Measurements from ENCODE around the gene ACIN1. TPM values are rescaled to one million over a fixed set of nuclear protein-coding genes. Genes with fewer than 3 reads are reported as not detected.
"Not testable (repeated sequence)": the region's sequence is repeated elsewhere in the genome, so short reads cannot be mapped to it uniquely, and the experiment has no call there.

ACIN1 gene
- total RNA-seq, 1 experiment from 2014 or later = 181 TPM

DNA sequence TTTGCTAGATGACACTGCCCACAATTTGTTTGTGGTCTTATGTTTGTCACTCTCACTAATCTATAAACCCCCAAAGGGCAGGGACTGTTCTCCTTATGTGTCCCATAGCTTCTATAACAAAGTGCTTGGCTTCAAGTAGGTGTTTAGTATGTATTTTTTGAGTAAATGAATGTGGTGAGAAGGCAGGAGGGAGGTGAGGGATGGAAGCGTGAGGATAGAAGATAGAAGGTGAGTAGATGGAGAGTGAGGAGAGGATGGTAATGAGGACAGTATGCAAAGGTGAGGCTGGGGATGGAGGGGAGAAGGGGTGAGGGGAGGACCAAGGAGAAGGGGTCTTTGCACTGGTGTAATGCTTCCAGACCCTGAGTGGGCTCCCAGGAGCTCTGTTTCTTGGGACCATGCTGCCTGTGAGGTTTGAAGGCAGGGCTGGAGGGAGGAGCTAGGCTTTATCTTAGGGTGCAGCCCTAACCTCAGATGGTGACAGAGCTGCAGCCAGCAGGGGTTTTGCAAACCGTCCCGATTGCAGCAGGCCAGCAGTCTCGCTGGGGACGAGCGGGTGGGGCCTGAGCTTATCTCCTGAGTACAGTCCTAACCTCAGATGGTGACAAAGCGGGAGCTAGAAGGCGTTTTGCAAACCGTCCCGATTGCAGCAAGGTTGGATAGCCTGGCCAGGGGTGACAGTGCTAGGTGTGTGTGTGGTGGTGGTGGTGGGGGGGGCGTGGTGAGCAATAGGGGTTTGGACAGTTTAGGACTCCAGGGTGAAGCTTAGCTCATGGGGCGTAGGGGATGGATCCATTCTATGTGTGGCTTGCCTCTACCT is 17.6 kb upstream of the ACIN1 start:
- no peak for DNase-seq
- no peak overlapping the region for H3K4me3 Mint-ChIP-seq (ENCODE audit: low read depth, unreplicated experiment)

DNA sequence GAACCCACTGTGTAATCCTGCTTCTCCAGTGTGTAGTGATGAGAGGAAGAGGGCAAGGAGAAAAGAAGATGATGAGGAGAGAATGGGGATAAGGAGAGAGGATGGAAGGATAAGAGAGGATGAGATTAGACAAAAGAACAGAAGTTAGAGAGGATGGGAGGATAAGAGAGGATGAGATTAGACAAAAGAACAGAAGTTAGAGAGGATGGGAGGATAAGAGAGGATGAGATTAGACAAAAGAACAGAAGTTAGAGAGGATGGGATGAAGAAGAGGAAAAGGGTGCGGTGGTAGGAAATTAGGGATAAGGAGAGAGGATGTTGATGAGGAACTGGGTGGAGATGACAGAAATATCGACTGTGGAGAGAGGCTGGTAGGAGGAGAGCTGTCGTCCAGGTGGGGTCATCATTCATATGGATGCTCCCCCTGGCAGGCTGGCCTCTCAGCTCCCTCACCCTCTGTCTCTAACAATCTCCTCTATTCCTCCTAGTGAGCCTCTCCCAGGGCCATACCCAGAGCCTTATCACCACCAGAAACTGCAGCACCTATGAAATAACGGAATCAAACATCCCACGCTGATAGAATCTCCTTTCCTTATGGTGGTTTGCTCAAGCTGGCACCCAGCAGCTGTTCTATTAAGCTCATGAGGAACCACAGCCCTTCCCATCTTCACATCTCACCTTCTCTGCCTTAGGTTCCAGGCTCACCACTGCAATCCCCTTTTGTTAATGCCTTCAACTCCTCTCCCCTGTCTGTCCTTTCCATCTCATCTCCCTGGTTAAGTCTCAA is 15.8 kb upstream of the ACIN1 start:
- no peak overlapping the region for H3K27ac Mint-ChIP-seq (ENCODE audit: unreplicated experiment)
- intact Hi-C loops (cut with micrococcal nuclease; ENCODE audit: unreplicated experiment) = no loop called here
- H3K4me1 Mint-ChIP-seq (ENCODE audit: low read depth, unreplicated experiment) = peaks cover 12% of the 10 kb centered on the region
- TF ChIP-seq, protein P1, sequence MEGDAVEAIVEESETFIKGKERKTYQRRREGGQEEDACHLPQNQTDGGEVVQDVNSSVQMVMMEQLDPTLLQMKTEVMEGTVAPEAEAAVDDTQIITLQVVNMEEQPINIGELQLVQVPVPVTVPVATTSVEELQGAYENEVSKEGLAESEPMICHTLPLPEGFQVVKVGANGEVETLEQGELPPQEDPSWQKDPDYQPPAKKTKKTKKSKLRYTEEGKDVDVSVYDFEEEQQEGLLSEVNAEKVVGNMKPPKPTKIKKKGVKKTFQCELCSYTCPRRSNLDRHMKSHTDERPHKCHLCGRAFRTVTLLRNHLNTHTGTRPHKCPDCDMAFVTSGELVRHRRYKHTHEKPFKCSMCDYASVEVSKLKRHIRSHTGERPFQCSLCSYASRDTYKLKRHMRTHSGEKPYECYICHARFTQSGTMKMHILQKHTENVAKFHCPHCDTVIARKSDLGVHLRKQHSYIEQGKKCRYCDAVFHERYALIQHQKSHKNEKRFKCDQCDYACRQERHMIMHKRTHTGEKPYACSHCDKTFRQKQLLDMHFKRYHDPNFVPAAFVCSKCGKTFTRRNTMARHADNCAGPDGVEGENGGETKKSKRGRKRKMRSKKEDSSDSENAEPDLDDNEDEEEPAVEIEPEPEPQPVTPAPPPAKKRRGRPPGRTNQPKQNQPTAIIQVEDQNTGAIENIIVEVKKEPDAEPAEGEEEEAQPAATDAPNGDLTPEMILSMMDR (IDR thresholded peaks at IDR 0.05; ENCODE audit: unreplicated experiment) = no peak
- DNase-seq = no peak
- no peak overlapping the region for H3K4me3 Mint-ChIP-seq (ENCODE audit: low read depth, unreplicated experiment)
- CTCF ChIA-PET = interaction anchor here (0.6 to 2.6 kb wide), 2 partner anchors 42 to 68 kb away, joined by 5 to 11 read pairs; no protein-coding TSS in a partner anchor
- H3K9me3 Mint-ChIP-seq (ENCODE audit: low read depth, unreplicated experiment) = no peaks in the 10 kb centered on the region
- H3K36me3 Mint-ChIP-seq (ENCODE audit: insufficient read depth, unreplicated experiment) = no peaks in the 10 kb centered on the region
- no peaks in the 10 kb centered on the region for H3K27me3 Mint-ChIP-seq (ENCODE audit: unreplicated experiment)
- no TSS peak for BruUV-seq (replicated peaks)

More for the DNA sequence above, 17.6 kb upstream of the ACIN1 start:
- CTCF ChIA-PET = no interaction called here
- Mint-ChIP-seq H3K36me3 (ENCODE audit: insufficient read depth, unreplicated experiment) (no peaks in the 10 kb centered on the region), H3K27ac (ENCODE audit: unreplicated experiment) (no peak overlapping the region), H3K4me1 (ENCODE audit: low read depth, unreplicated experiment) (peaks cover 12% of the 10 kb centered on the region), H3K9me3 (ENCODE audit: low read depth, unreplicated experiment) (no peaks in the 10 kb centered on the region), H3K27me3 (ENCODE audit: unreplicated experiment) (no peaks in the 10 kb centered on the region)
- no TSS peak for BruUV-seq (replicated peaks)
- intact Hi-C loops (cut with micrococcal nuclease; ENCODE audit: unreplicated experiment) = no loop called here
- TF ChIP-seq, protein P1 (IDR thresholded peaks at IDR 0.05; ENCODE audit: unreplicated experiment) = no peak

- Mint-ChIP-seq H3K27ac (ENCODE audit: unreplicated experiment) (no peak overlapping the region), H3K9me3 (ENCODE audit: low read depth, unreplicated experiment) (no peaks in the 10 kb centered on the region), H3K4me1 (ENCODE audit: low read depth, unreplicated experiment) (peaks cover 5% of the 10 kb centered on the region), H3K36me3 (ENCODE audit: insufficient read depth, unreplicated experiment) (no peaks in the 10 kb centered on the region), H3K4me3 (ENCODE audit: low read depth, unreplicated experiment) (no peak overlapping the region), H3K27me3 (ENCODE audit: unreplicated experiment) (peaks cover 9% of the 10 kb centered on the region)
- BruUV-seq (replicated peaks) = no TSS peak
- no peak for DNase-seq
- TF ChIP-seq, protein P1 (IDR thresholded peaks at IDR 0.05; ENCODE audit: unreplicated experiment) = no peak
- intact Hi-C loops (cut with micrococcal nuclease; ENCODE audit: unreplicated experiment) = no loop called here
- CTCF ChIA-PET = interaction anchor here (0.6 to 2.6 kb wide), 3 partner anchors 15 to 69 kb away, joined by 4 to 11 read pairs (median 5); partner anchors contain the start of genes ACIN1 and C14orf119
Observed at GRCh38 chr14:23109769-23110168, 14.8 kb upstream of the ACIN1 start.

- intact Hi-C loops (cut with micrococcal nuclease; ENCODE audit: unreplicated experiment); BruUV-seq (replicated peaks); H3K9me3 Mint-ChIP-seq (ENCODE audit: low read depth, unreplicated experiment); H3K4me1 Mint-ChIP-seq (ENCODE audit: low read depth, unreplicated experiment); H3K4me3 Mint-ChIP-seq (ENCODE audit: low read depth, unreplicated experiment); H3K36me3 Mint-ChIP-seq (ENCODE audit: insufficient read depth, unreplicated experiment); H3K27ac Mint-ChIP-seq (ENCODE audit: unreplicated experiment); DNase-seq: not testable (repeated sequence)
- peaks cover 24% of the 10 kb centered on the region for H3K27me3 Mint-ChIP-seq (ENCODE audit: unreplicated experiment)
- CTCF ChIA-PET = interaction anchor here (1.4 to 2.6 kb wide), 2 partner anchors 13 to 39 kb away, joined by 7 to 11 read pairs; partner anchors contain the start of genes ACIN1 and C14orf119
Observed at GRCh38 chr14:23108169-23108568, 13.2 kb upstream of the ACIN1 start.

DNA sequence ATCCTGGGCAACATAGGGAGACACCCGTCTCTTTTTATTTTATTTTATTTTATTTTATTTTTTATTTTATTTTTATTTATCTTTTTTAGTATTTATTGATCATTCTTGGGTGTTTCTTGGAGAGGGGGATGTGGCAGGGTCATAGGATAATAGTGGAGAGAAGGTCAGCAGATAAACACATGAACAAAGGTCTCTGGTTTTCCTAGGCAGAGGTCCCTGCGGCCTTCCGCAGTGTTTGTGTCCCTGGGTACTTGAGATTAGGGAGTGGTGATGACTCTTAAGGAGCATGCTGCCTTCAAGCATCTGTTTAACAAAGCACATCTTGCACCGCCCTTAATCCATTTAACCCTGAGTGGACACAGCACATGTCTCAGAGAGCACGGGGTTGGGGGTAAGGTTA is 12.7 kb upstream of the ACIN1 start:
- H3K4me1 Mint-ChIP-seq (ENCODE audit: low read depth, unreplicated experiment); H3K27ac Mint-ChIP-seq (ENCODE audit: unreplicated experiment); BruUV-seq (replicated peaks); DNase-seq; H3K36me3 Mint-ChIP-seq (ENCODE audit: insufficient read depth, unreplicated experiment); CTCF ChIA-PET; H3K9me3 Mint-ChIP-seq (ENCODE audit: low read depth, unreplicated experiment); H3K4me3 Mint-ChIP-seq (ENCODE audit: low read depth, unreplicated experiment); intact Hi-C loops (cut with micrococcal nuclease; ENCODE audit: unreplicated experiment): not testable (repeated sequence)
- H3K27me3 Mint-ChIP-seq (ENCODE audit: unreplicated experiment) = peaks cover 30% of the 10 kb centered on the region

Data from Calu3 (cell line).